Measurements from ENCODE around the gene LTBP3.
A peak's percentile ranks its signal among the peaks of the same experiment; 100 is the strongest.

Gene LTBP3

DNA sequence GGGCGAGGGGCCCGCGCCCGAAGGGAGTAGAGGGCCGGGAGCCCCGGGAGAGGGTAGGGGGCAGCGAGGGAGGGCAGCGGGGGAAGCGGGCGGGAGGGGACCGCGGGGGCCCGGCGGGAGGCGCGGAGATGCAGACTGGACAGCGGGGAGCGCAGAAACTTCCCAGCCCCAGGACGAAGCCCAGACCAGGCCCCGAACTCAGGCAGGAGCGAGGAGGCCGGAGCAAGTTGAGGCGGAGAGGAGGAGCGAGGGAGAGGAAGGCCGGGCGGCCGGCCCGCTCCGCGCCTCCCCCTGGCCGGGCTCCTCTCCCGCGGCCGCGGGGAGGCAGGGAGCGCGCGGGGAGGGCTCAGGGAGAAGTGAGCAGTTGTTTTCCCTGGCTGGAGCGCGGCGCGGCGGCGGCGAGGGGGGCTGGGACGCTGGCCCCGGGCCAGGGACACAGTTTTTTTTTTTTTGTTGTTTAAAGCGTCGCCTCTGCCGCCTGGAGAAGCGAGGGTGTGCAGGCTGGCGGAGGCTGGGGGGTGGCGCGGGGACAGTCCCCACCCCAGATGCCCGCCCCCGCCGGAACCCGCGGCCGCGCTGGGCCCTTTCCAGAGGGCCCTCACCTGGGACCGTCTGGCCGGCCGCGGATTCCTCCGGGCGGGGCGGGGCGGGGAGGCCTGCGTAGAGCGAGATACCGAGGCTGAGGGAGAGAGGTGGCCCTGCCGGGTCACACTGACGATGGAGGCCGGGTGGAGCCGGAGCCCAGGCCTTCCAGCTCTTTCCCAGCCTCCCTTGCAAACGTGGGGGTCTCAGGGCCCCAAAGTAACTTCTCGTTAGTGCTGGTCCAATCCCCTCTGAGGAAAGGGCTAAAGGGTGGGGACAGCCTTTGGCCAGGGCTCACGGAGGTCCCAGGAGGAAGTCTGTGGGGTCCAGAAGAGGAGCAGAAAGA, at the start of gene LTBP3:
Gene LTBP3 (minus strand): TSS at position 358 of the 928 bp plus-strand sequence. CDS start 400 bp downstream, outside the sequence.
- peaks cover 15% of the 10 kb centered on the region for H3K79me2 ChIP-seq (ENCODE audit: control insufficient read depth, insufficient read depth, low read length, unreplicated experiment)
- peak within 1 kb of the TSS; percentile 74 for H3K27ac ChIP-seq (ENCODE audit: low read depth, low read length)
- H3K36me3 ChIP-seq (ENCODE audit: insufficient read depth, low read length): no peaks in the 10 kb centered on the region
- peak within 1 kb of the TSS; percentile 44 for H2AFZ ChIP-seq (ENCODE audit: low read length, unreplicated experiment)
- H3K4me1 ChIP-seq (ENCODE audit: control insufficient read depth, insufficient read depth, low read length, unreplicated experiment): peaks cover 62% of the 10 kb centered on the region
- peak within 1 kb of the TSS; percentile 80 for H3K4me3 ChIP-seq (ENCODE audit: low read depth, low read length)
- H3K27me3 ChIP-seq (ENCODE audit: insufficient read depth, low read length): no peaks in the 10 kb centered on the region

DNA sequence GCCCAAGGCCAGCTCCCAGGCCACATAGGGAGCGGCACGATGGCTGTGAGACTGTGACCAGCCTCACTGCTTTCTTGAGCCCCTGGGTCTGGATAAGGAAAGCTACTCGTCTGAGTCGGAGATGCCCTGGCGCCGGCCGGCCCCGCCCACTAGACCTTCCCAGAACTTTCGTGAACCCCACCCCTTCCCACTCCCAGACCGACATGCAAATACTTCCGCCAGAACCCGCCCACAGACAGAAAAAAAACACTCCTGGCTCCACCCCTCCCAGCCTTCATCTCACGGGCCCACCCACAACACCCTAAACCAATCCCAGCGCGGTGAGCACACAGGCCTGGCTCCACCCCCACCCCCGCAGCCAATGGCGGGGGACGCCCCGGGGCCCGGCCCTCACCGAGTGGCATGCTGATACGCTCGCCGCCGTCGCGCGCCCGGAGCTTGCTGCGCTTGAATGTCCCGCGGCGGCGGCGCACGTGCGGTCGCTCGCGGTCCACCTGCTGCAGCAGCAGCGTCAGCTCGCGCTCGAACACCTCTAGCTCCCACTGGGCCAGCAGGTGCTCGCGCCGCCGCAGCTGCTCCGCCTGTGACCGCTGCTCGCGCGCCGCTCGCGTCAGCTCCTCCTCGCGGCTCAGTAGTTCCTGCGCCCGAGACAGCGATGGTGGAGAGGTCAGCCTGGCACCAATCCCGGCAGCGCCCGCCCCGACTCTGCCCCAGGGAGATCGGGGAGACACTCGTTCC, 48.9 kb upstream of the LTBP3 start:
- no peak overlapping the region for H3K27ac ChIP-seq (ENCODE audit: low read depth, low read length)
- no peaks in the 10 kb centered on the region for H3K36me3 ChIP-seq (ENCODE audit: insufficient read depth, low read length)
- H3K4me1 ChIP-seq (ENCODE audit: control insufficient read depth, insufficient read depth, low read length, unreplicated experiment): peaks cover 43% of the 10 kb centered on the region
- H3K27me3 ChIP-seq (ENCODE audit: insufficient read depth, low read length): no peaks in the 10 kb centered on the region
- H3K4me3 ChIP-seq (ENCODE audit: low read depth, low read length): peak overlapping the region; percentile 65
- no peak overlapping the region for H2AFZ ChIP-seq (ENCODE audit: low read length, unreplicated experiment)
- H3K79me2 ChIP-seq (ENCODE audit: control insufficient read depth, insufficient read depth, low read length, unreplicated experiment): peaks cover 15% of the 10 kb centered on the region

- Histone ChIP-seq H3K27ac (ENCODE audit: low read depth, low read length) (no peak overlapping the region), H3K4me3 (ENCODE audit: low read depth, low read length) (no peak overlapping the region), H3K36me3 (ENCODE audit: insufficient read depth, low read length) (no peaks in the 10 kb centered on the region), H3K27me3 (ENCODE audit: insufficient read depth, low read length) (no peaks in the 10 kb centered on the region), H3K4me1 (ENCODE audit: control insufficient read depth, insufficient read depth, low read length, unreplicated experiment) (peaks cover 15% of the 10 kb centered on the region), H2AFZ (ENCODE audit: low read length, unreplicated experiment) (no peak overlapping the region), H3K79me2 (ENCODE audit: control insufficient read depth, insufficient read depth, low read length, unreplicated experiment) (no peaks in the 10 kb centered on the region)
Observed at GRCh38 chr11:65604258-65604657, 46.1 kb upstream of the LTBP3 start.

GRCh38 chr11:65599955-65600246, 41.7 kb upstream of the LTBP3 start:
- no peak overlapping the region for H3K27ac ChIP-seq (ENCODE audit: low read depth, low read length)
- H3K4me1 ChIP-seq (ENCODE audit: control insufficient read depth, insufficient read depth, low read length, unreplicated experiment): peaks cover 11% of the 10 kb centered on the region
- no peak overlapping the region for H2AFZ ChIP-seq (ENCODE audit: low read length, unreplicated experiment)
- H3K36me3 ChIP-seq (ENCODE audit: insufficient read depth, low read length): no peaks in the 10 kb centered on the region
- no peak overlapping the region for H3K4me3 ChIP-seq (ENCODE audit: low read depth, low read length)
- no peaks in the 10 kb centered on the region for H3K79me2 ChIP-seq (ENCODE audit: control insufficient read depth, insufficient read depth, low read length, unreplicated experiment)
- H3K27me3 ChIP-seq (ENCODE audit: insufficient read depth, low read length): no peaks in the 10 kb centered on the region

- Histone ChIP-seq H3K79me2 (ENCODE audit: control insufficient read depth, insufficient read depth, low read length, unreplicated experiment) (no peaks in the 10 kb centered on the region), H2AFZ (ENCODE audit: low read length, unreplicated experiment) (no peak overlapping the region), H3K4me1 (ENCODE audit: control insufficient read depth, insufficient read depth, low read length, unreplicated experiment) (peaks cover 11% of the 10 kb centered on the region), H3K36me3 (ENCODE audit: insufficient read depth, low read length) (no peaks in the 10 kb centered on the region), H3K27me3 (ENCODE audit: insufficient read depth, low read length) (no peaks in the 10 kb centered on the region), H3K4me3 (ENCODE audit: low read depth, low read length) (no peak overlapping the region), H3K27ac (ENCODE audit: low read depth, low read length) (no peak overlapping the region)
Observed at GRCh38 chr11:65599216-65599954, 41.2 kb upstream of the LTBP3 start.

- Histone ChIP-seq H3K27ac (ENCODE audit: low read depth, low read length) (no peak overlapping the region), H3K4me3 (ENCODE audit: low read depth, low read length) (no peak overlapping the region), H2AFZ (ENCODE audit: low read length, unreplicated experiment) (no peak overlapping the region), H3K36me3 (ENCODE audit: insufficient read depth, low read length) (no peaks in the 10 kb centered on the region), H3K79me2 (ENCODE audit: control insufficient read depth, insufficient read depth, low read length, unreplicated experiment) (no peaks in the 10 kb centered on the region), H3K4me1 (ENCODE audit: control insufficient read depth, insufficient read depth, low read length, unreplicated experiment) (peaks cover 11% of the 10 kb centered on the region), H3K27me3 (ENCODE audit: insufficient read depth, low read length) (no peaks in the 10 kb centered on the region)
Observed at GRCh38 chr11:65598258-65598699, 40.1 kb upstream of the LTBP3 start.

DNA sequence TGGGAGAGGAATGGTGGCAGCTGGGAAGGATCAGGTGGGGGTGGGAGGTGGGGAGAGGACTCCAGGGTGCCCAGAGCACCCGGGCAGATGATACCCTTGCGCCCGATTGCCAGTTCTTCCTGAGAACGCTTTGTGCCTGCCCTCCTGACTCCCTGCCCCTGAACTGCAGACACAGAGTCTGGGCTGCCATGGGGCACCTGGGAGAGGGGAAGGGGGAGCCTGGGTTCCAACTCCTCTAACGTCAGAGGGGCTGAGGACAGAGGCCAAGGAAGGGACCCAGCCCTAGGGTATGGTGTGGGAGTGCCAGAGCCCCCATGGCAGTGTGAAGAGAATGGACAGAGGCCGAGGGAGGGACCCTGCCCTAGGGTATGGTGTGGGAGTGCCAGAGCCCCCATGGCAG, 38.4 kb upstream of the LTBP3 start:
- Histone ChIP-seq H3K79me2 (ENCODE audit: control insufficient read depth, insufficient read depth, low read length, unreplicated experiment) (no peaks in the 10 kb centered on the region), H3K4me1 (ENCODE audit: control insufficient read depth, insufficient read depth, low read length, unreplicated experiment) (peaks cover 11% of the 10 kb centered on the region), H3K27ac (ENCODE audit: low read depth, low read length) (no peak overlapping the region), H2AFZ (ENCODE audit: low read length, unreplicated experiment) (no peak overlapping the region), H3K27me3 (ENCODE audit: insufficient read depth, low read length) (no peaks in the 10 kb centered on the region), H3K36me3 (ENCODE audit: insufficient read depth, low read length) (no peaks in the 10 kb centered on the region), H3K4me3 (ENCODE audit: low read depth, low read length) (no peak overlapping the region)

GRCh38 chr11:65595543-65596281, 37.6 kb upstream of the LTBP3 start, which contains the start of gene KCNK7:
KCNK7 (minus strand) TSS chr11:65595800; CDS start chr11:65595772, 28 bp downstream.
- Histone ChIP-seq H3K36me3 (ENCODE audit: insufficient read depth, low read length) (no peaks in the 10 kb centered on the region), H3K27me3 (ENCODE audit: insufficient read depth, low read length) (no peaks in the 10 kb centered on the region), H3K27ac (ENCODE audit: low read depth, low read length) (no peak within 1 kb of the TSS), H3K79me2 (ENCODE audit: control insufficient read depth, insufficient read depth, low read length, unreplicated experiment) (no peaks in the 10 kb centered on the region), H2AFZ (ENCODE audit: low read length, unreplicated experiment) (no peak within 1 kb of the TSS), H3K4me1 (ENCODE audit: control insufficient read depth, insufficient read depth, low read length, unreplicated experiment) (peaks cover 11% of the 10 kb centered on the region), H3K4me3 (ENCODE audit: low read depth, low read length) (no peak within 1 kb of the TSS)

GRCh38 chr11:65595131-65595530, 37.0 kb upstream of the LTBP3 start:
- Histone ChIP-seq H3K4me3 (ENCODE audit: low read depth, low read length) (no peak overlapping the region), H3K4me1 (ENCODE audit: control insufficient read depth, insufficient read depth, low read length, unreplicated experiment) (peaks cover 11% of the 10 kb centered on the region), H2AFZ (ENCODE audit: low read length, unreplicated experiment) (no peak overlapping the region), H3K27me3 (ENCODE audit: insufficient read depth, low read length) (no peaks in the 10 kb centered on the region), H3K36me3 (ENCODE audit: insufficient read depth, low read length) (no peaks in the 10 kb centered on the region), H3K27ac (ENCODE audit: low read depth, low read length) (no peak overlapping the region), H3K79me2 (ENCODE audit: control insufficient read depth, insufficient read depth, low read length, unreplicated experiment) (no peaks in the 10 kb centered on the region)

Data from ACC112 (cell line).